ENCODE data around the gene CFAP100.

CFAP100 gene

DNA sequence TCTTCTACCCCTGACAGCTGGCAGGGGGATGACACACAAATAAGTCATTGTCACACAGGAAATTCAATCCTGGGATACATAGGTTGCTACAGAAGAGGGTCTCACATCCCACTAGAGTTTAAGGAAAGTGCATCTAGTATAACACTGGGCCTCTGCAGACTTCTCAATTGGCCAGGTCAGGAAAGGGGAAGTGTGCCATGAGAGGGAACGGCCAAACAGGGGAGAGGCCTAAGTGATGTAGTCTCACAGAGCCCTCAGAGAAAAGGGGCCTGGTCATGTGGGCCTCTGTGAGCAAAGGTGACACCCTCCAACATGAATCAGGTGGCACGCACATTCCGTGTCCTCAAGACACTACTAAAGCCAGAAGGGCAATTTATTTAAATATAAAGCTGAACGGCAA lies 69.8 kb downstream of the CFAP100 start:
- DNase-seq (ENCODE audit: low spot score): no peak

GRCh38 chr3:126464997-126465396 lies 70.3 kb downstream of the CFAP100 start:
- DNase-seq (ENCODE audit: low spot score): no peak

GRCh38 chr3:126465928-126466544 lies 71.3 kb downstream of the CFAP100 start:
- no peak for DNase-seq (ENCODE audit: low spot score)

GRCh38 chr3:126466886-126467610 lies 72.3 kb downstream of the CFAP100 start:
- no peak for DNase-seq (ENCODE audit: low spot score)

DNA sequence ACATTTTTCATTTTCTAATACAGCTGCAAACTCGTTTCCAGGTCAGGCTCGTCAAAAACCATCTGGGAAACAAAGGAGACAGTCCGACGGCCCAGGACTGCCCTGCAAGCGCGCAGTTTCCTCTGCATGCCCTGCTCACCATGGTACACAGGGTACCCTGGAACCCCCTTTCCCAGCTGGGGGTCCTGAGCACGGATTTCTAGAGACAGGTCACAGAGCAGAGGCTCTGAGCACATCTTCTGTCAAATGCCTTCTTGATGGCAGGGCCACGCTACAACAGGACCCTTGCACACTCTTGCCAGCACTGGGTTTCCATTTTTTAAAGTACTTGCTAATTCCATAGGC lies 72.9 kb downstream of the CFAP100 start:
- no peak for DNase-seq (ENCODE audit: low spot score)

DNA sequence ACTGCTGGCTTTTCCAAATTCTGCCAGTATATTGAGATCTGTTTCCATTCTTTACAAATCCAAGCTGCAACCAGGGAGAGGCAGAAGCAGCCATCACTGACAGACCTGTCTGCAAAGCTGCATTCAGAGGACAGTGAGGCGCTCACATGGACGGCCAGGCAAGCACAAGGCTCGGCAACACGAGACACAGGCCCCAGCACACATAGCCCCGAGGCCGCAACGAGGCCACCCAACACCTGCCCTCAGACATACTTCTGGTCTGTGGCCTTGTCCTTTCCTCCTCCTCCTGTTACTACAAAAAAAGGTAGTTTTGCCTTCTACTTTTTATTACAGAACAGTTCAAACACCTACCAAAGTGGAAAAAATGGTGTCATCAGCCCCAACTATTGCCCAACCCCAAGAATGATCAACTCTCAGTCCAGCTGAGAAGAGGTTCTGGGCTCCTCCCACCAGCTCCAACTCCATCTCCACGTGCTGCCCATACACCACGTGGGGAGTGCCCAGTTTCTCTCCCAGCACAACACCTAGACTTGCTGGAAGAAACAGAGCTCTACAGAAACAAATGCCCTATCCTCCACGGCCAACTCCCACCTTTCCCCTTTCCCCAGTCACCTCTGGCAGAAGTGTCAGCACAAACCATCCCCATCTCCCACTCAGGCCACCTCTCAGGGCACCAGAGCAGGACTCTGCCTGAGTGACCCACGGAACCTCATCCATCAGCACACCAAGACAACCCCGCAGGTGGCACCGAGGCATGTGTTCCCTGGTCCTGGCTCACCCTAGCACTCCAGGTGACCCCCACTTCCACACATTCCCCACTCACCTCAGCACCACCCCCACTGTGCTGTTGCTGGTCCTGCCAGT lies 73.6 kb downstream of the CFAP100 start:
- no peak for DNase-seq (ENCODE audit: low spot score)

DNA sequence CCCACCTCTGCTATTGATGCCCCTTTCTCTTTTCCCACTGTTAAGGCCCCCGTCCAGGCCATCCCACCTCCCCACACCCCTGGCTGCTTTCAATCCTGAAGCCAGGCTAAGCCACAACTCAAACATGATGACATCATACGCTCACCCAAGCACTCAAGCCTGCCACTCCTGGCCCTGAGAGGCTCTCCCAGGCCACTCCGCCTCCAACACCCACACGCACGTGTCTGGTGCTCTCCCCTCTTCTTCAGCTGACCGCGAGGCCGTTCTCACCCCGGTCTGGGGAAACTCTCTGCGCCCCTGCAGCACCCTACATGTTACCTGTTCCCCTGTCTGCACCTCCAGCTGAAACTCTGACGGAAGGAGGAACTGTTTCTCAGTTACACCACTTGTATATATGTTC lies 74.8 kb downstream of the CFAP100 start:
- no peak for DNase-seq (ENCODE audit: low spot score)

DNA sequence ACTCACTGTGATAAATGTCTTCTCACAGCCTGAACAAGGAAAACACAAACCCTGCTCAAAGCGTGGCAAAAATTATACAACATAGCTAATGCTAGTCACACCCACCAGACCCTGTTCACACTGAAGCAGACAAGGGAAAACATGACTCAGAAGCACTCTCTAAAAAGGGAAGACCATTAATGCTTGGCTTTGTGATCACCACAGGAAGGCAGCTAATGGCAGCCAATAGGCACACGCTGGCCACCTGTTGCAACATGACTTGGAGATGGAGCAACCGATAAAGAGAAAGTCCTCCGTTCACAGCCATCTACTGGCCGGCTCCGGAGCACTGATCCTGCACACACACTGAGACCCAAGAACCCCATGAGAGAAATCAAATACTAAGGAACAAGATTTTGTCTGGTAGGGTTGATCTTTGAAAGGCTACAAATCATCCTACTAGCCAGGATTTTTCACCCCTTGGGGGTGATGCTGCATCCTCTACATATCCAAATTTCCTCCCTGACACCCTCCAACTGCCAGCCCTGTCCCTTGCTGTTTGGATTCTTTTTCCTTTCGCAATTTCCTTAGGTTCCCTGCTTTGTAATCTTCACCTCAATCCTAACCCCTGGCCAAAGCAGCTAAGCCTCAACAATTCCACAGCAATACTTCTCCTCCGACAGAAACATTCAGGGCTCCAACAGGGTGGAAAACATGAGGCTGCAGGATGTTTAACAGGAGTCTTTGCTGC lies 77.7 kb downstream of the CFAP100 start:
- DNase-seq (ENCODE audit: low spot score): peak; percentile 19

DNA sequence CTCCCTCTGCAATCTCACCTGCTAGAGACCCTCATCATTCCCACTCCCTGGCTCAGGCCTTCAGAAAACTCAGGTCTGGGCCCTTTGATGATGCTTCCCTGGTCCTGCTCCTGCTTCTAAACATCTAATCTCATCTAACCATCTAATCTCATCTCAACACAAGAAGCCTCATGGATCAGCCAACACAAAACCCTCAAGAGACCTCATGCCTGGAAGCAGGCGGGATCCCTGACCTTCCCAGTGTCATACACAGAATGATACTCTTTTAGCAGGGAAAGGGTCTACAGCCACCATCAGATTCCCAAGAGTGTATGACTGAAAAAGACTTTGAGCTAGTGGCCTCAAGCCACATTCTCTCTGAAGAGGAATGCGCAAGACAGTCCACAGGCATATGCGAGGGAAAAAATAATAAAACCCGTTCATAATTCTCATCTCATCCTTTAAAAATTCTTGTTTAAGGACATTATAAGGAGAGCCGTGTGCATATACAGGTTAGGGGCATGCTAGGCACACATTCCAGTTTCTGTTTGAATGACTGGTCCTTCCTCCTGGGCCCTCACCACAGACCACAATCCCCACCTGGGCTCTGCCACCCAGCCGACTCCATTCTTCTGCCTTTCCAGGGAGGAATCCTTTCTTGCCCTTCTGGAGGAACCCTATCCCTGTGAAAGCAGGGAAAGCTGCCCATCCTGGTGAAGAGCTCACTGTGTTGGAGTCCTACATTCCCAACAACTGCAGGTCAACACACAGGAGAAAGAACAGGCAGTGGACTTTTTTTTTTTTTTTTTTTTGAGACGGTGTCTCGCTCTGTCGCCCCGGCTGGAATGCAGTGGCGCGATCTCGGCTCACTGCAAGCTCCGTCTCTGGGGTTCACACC lies 78.8 kb downstream of the CFAP100 start:
- no peak for DNase-seq (ENCODE audit: low spot score)

GRCh38 chr3:126474498-126475412 lies 80.0 kb downstream of the CFAP100 start:
- peak; percentile 12 for DNase-seq (ENCODE audit: low spot score)

DNA sequence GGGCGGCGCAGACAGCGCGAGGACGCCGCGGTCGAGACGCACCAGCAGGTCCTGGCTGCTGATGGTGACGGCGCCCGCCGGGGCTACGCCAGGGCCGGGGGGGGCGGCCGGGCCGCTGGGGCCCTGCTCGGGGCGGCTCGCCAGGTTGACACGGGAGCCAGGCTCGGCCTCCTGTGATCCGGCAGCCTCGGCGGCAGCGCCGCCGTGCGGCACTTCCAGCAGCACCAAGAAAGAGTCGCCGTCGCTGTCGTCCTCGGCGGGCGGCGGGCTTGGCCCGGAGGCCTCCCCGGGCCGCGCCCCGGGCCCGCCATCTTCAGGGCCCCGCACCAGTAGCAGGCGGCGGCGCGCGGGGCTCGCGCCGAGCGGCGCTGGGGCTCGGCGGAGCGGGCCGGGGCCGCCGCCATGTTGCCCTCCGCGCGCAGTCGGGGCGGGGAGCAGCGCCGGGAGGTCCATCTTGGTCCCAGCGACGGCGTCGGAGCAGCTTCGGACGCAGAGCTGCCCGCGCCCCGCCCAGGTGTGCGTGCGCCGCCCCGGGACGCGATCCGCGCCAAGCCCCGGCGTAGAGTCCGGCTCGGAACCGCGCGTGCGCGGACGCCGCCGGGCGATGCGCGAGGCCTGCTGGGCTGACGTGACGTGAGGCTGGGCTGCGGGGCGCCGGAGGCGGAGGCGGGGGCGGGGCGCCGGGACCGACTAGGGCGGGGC lies 80.9 kb downstream of the CFAP100 start, which contains the start of gene ZXDC:
Gene ZXDC, minus strand, starts transcription at position 479 of the 702 bp plus-strand sequence. Its CDS starts 26 bp downstream, at position 453.
- peak; percentile 94 for DNase-seq (ENCODE audit: low spot score)

DNA sequence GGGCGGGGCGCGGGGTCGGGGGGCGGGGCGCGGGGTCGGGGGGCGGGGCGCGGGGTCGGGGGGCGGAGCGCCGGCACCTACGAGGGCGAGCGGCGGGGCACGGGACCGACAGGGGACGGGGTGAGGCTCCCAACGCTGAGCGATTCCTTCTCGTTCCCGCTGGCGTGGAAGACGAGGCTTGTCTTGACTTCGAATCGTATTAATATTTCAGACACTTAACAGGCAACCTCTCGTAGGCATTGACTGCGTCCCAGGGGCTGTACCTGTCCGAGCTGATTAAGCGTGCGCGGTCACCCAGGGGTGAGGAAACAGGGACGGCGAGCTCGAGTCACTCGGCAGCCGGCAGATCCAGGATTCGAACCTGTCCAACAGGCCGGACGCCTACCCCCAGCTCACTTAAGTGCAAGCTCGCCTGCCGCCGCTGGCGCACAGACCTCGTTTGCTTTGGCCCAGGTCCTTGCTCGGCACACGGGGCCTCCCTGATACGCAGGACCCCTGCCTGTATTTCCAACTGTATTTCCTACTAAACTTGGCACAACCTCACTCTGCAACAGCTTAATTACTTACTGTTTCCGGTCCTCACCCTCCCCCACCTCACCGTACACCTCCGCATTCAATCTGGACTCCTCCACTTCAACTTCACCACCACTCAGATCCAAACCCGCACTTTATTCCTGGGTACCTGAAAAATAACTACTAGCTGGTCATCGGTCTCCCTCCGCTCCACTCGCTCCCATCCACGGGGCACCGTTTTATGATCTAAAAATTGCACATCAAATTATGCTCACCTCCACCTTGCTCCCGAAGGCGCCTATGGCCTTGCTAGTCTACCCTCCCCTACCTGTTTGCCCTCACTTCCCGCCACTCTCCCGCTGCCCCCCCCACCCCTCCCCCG lies 81.7 kb downstream of the CFAP100 start:
- no peak for DNase-seq (ENCODE audit: low spot score)

DNA sequence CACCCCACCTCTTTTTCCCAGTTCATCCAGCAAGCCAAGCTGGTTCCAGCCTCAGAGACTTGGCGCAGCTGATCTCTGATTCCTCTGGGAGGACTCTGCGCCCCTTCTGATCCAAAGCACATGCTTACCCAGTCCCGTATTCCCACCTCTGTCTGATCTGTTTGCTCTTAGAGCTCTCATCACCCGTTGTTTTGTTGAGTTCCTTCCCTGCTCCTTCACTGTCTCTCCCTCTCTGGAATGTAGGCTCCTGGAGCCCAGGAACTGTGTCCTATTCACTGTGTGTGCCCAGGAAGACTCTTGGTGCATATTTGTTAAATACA lies 82.3 kb downstream of the CFAP100 start:
- DNase-seq (ENCODE audit: low spot score): no peak

- no peak for DNase-seq (ENCODE audit: low spot score)
Observed at GRCh38 chr3:126478581-126479310, 84.0 kb downstream of the CFAP100 start.

- DNase-seq (ENCODE audit: low spot score): no peak
Observed at GRCh38 chr3:126479642-126480041, 84.9 kb downstream of the CFAP100 start.

GRCh38 chr3:126480206-126480605 lies 85.5 kb downstream of the CFAP100 start:
- DNase-seq (ENCODE audit: low spot score): no peak

DNA sequence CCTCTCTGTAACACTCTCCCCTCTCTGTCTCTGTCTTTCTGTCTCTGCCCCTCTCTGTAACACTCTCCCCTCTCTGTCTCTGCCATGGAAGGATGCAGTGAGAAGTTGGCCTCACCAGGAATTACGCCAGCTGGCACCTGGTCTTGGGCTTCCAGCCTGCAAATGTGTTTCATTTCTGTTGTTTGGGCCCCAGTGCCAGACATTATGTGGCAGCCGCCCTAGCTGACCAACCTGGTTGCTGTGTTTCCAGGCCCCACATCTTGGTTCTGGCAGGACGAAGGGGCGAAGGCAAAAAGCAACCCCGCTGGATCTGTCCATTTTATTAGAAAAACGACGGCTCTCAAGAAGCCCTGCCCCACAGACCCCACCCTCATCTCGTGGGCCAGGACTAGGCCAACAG lies 86.2 kb downstream of the CFAP100 start:
- no peak for DNase-seq (ENCODE audit: low spot score)
